Kidney (tissue), 14 donors: ENCODE results near the gene BEND6. TPM values are rescaled to one million over a fixed set of nuclear protein-coding genes. Genes with fewer than 3 reads are reported as not detected.

Source experiments
- DNase-seq, 5 donors: peaks; one replicate each; pipeline ENCODE4 v3.0.0-alpha.2; 2013 to 2020
- FAIRE-seq: peaks from 2 replicates; lab custom pipeline; 2012; peaks lifted over from hg19 to GRCh38; lab: Jason Lieb, UNC
- H3K27ac ChIP-seq, 2 donors: one replicate each; pipeline ENCODE4 v1.7.0; 2013; ENCODE audit warnings: low read depth in 2 of 2, low read length in 2 of 2, inconsistent platforms in 1 of 2
- H3K27me3 ChIP-seq: one replicate; pipeline ENCODE4 v1.7.1; 2013; ENCODE audit warnings: low read length, inconsistent platforms; ENCODE audit not compliant: control insufficient read depth, insufficient read depth
- H3K36me3 ChIP-seq, 3 donors: one replicate each; pipeline versions ENCODE4 v1.7.0 to v1.7.1; 2013; ENCODE audit warnings: low read length in 3 of 3, control low read depth in 1 of 3, inconsistent platforms in 1 of 3; ENCODE audit not compliant: insufficient read depth in 3 of 3, control insufficient read depth in 2 of 3
- H3K4me1 ChIP-seq, 3 donors: one replicate each; pipeline versions ENCODE4 v1.7.0 to v1.7.1; 2013; ENCODE audit warnings: low read length in 3 of 3, inconsistent platforms in 1 of 3, low read depth in 1 of 3; ENCODE audit not compliant: control insufficient read depth in 2 of 3, insufficient read depth in 2 of 3
- H3K4me3 ChIP-seq, 3 donors: one replicate each; pipeline versions ENCODE4 v1.7.0 to v1.8.1; 2013; ENCODE audit warnings: low read length in 3 of 3, control low read depth in 1 of 3, inconsistent platforms in 1 of 3
- H3K9ac ChIP-seq, 3 donors: one replicate each; pipeline versions ENCODE4 v1.7.0 to v1.7.1; 2013; ENCODE audit warnings: low read length in 3 of 3, control low read depth in 1 of 3, inconsistent platforms in 1 of 3
- H3K9me3 ChIP-seq, 3 donors: one replicate each; pipeline versions ENCODE4 v1.7.0 to v1.7.1; 2013; ENCODE audit warnings: low read length in 3 of 3, control low read depth in 1 of 3, inconsistent platforms in 1 of 3; ENCODE audit not compliant: control insufficient read depth in 2 of 3, insufficient read depth in 1 of 3
- CTCF ChIP-seq: IDR thresholded peaks from 3 replicates; pipeline ENCODE4 v1.5.1; 2012; ENCODE audit warnings: mild to moderate bottlenecking, moderate library complexity, borderline replicate concordance; ENCODE audit not compliant: insufficient read depth; ENCODE audit errors: extremely low read depth
- intact Hi-C: fragments of 100-400 bp; cut with DNase I; formaldehyde crosslinking; loops from one replicate; pipeline ENCODE4 v1.11.1; 2022
- polyA plus RNA-seq: library from polyadenylated mRNA; stranded (reverse); fragments of 350-450 nt; fragmentation: Illumina TruSeq; extraction: RNeasy Lipid Tissue Mini Kit (QIAGEN cat#74804); gene quantifications from one replicate; pipeline ENCODE4 v1.2.3, GENCODE V29; 2014; ENCODE audit warnings: low read depth, low replicate concordance; ENCODE audit not compliant: insufficient read depth
- total RNA-seq: library from RNA; stranded (reverse); fragmentation: NEBNext Ultra II Directional; extraction: Animal tissue kit (Norgen Biotek cat#: 25700); gene quantifications from one replicate; pipeline ENCODE4 v1.2.1, GENCODE V29; 2021
- donor health status: control.
- donor health status: control.
- donor health status: control.
- donor health status: control.
- donor health status: control.
- donor health status: DM: yes; HTN: yes; CAD: no.
- donor health status: Normal renal cell carcinoma (clear cell type).

Gene BEND6
- total and polyA plus RNA-seq, 2 donors from 2014 or later = 0.72 to 0.86 TPM

- FAIRE-seq = no peak
- Histone ChIP-seq H3K36me3 (no peaks in the 10 kb centered on the region), H3K27me3 (no peaks in the 10 kb centered on the region), H3K9ac (no peak overlapping the region), H3K4me1 (no peaks in the 10 kb centered on the region), H3K9me3 (no peaks in the 10 kb centered on the region), H3K4me3 (no peak overlapping the region), H3K27ac (no peak overlapping the region)
- no peak for TF ChIP-seq CTCF
- intact Hi-C loops = no loop called here
- DNase-seq = no peak
Observed at GRCh38 chr6:56970849-56971248, 15.9 kb downstream of the BEND6 start.

- Histone ChIP-seq H3K36me3 (no peaks in the 10 kb centered on the region), H3K4me1 (no peaks in the 10 kb centered on the region), H3K27ac (no peak overlapping the region), H3K27me3 (no peaks in the 10 kb centered on the region), H3K9me3 (peaks cover 0 to 8% (median 0%) of the 10 kb centered on the region in 3 donors), H3K4me3 (no peak overlapping the region), H3K9ac (no peak overlapping the region)
- DNase-seq (no peak), FAIRE-seq (no peak)
- intact Hi-C loops = no loop called here
- TF ChIP-seq CTCF = no peak
Observed at GRCh38 chr6:56977192-56977591, 22.3 kb downstream of the BEND6 start.

- DNase-seq = no peak
- no peak for TF ChIP-seq CTCF
- FAIRE-seq = no peak
- intact Hi-C loops = no loop called here
- Histone ChIP-seq H3K27me3 (no peaks in the 10 kb centered on the region), H3K9ac (no peak overlapping the region), H3K27ac (no peak overlapping the region), H3K4me1 (no peaks in the 10 kb centered on the region), H3K4me3 (no peak overlapping the region), H3K36me3 (no peaks in the 10 kb centered on the region), H3K9me3 (peaks cover 0 to 8% (median 0%) of the 10 kb centered on the region in 3 donors)
Observed at GRCh38 chr6:56978530-56978929, 23.6 kb downstream of the BEND6 start.

- no peaks in the 10 kb centered on the region for H3K36me3 ChIP-seq
- no peak overlapping the region for H3K27ac ChIP-seq
- H3K9ac ChIP-seq = no peak overlapping the region
- H3K27me3 ChIP-seq = no peaks in the 10 kb centered on the region
- no peak for DNase-seq
- no peak overlapping the region for H3K4me3 ChIP-seq
- intact Hi-C loops = no loop called here
- TF ChIP-seq CTCF = no peak
- no peaks in the 10 kb centered on the region for H3K9me3 ChIP-seq
- no peaks in the 10 kb centered on the region for H3K4me1 ChIP-seq
- FAIRE-seq = no peak
Observed at GRCh38 chr6:56984361-56984760, 29.5 kb downstream of the BEND6 start.
